ENCODE results near the gene MAP1B.

The MAP1B gene

DNA sequence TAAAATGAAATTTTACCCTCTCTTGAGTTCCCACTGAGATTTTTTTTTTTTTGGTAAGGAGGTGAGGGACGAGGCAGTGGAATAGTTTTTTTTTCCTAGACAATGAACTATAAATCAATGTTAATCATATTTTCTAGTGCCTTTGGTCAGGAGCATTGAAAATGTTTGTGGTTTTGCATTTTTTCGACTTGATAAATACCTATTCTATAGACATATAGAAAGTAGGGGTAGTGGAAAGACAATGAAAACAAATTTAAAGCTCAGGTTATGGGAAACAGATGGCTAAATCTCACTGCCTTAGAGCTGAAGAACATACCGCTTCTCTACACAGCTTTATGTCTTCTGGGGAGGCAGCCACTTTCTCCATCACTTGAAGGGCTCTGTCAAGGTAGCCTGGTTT, 118.5 kb downstream of the MAP1B start:
- no peak for DNase-seq (ENCODE audit: low read depth)

DNA sequence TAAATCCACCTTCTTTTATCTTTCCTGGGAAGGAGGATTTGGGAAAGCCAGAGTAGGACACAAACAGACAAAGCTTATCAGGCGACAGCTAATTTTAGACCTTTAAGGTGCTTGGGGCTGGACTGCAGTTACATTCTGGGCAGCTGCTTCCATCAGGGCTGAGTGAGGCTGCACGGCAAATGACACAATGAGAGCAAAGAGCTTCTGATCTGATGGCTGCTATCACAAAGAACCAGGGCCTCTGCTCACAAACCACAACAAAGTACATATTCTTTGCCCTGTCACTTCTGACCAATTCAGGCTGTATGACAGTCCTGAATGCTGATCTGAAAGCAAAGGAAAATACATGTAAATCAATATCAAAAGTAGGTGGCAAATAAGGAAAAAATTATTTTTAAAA, 119.7 kb downstream of the MAP1B start:
- no peak for DNase-seq (ENCODE audit: low read depth)

DNA sequence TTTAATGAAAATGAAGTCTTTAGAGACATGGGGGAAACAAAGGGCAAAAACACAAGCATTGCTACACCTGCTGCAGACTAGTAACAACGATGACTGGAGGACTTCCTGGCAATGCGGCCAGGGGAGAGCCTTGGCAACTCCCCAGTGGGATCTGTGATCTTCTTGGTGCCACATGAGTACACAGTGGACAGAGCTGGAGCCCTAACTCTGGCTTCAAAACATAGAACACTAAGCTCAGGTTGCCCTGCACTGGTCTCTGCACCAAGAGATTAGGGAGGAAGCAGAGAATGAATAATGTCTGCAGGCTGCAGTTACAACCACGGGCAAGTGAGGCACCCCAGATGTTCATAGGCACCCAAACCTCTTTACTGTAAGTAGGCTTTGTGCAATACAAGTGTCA, 121.7 kb downstream of the MAP1B start:
- DNase-seq (ENCODE audit: low read depth): no peak

DNA sequence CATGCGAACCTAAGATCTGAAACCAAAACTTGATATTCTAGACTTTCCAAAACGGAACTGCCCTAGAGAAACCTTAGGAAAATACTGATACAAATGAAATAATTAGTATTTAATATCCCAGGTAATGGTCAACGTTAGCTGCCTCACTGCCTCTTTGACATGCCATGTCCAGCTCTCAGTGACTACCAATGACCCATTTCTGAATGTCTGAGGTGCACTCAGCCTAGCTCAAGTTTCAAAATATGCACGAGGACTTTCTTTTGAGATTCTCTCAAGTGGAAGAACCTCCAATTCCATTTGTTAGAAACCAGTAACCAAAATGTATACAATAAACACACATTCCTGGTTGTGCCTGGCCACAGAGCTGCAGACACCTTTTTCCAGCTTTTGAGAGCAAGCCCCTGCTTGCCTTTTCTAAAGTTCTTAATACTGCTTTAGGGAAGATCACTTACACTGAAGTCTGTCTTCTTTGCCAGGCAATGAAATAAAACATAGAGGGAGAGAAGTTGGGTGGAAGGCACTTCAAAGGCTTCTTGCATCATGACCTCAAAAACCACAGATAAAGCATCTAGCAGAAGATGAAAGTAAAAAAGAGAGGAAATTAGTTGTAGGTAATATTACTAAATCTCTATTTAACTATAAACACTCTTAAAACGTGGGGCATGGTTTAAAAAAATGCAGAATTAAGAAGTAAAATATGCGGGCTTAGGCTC, 124.9 kb downstream of the MAP1B start:
- DNase-seq (ENCODE audit: low read depth): no peak

DNA sequence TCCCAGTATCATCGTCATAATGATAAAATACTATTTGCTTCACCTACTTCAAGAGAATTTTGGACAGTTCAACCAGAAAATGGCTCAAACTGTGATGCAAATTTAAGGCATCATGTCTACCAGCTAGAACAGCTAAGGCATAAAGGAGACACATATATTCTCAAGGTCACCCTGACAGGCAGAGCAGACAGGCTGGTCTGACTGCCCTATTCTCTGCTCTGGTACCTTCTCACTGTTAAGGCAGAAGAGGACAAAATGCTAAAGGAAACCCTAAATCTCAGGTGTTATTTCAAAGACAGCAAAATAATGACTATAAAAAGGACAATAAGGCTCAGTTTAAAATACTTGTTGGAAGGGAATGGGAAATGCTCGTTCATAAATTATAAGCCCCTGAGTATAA, 125.6 kb downstream of the MAP1B start:
- no peak for DNase-seq (ENCODE audit: low read depth)

DNA sequence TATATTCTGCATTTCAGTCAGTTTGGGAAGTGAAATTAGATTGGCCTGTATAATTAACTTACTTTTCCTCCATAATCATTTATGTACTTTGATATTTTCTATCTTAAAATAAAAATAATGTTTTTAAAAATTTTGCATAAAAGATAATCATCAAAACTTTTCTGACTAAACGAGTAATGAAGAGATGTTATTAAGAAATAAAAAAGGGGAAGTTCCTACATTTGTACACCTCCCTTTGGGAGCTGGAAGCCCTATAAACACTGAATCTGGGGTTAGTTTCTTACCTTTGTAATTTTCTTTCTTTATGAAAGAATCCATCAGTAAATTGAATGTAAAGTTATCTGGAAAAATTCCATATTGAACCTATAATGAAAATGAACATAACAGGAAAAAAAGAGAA, 126.6 kb downstream of the MAP1B start:
- DNase-seq (ENCODE audit: low read depth): no peak

DNA sequence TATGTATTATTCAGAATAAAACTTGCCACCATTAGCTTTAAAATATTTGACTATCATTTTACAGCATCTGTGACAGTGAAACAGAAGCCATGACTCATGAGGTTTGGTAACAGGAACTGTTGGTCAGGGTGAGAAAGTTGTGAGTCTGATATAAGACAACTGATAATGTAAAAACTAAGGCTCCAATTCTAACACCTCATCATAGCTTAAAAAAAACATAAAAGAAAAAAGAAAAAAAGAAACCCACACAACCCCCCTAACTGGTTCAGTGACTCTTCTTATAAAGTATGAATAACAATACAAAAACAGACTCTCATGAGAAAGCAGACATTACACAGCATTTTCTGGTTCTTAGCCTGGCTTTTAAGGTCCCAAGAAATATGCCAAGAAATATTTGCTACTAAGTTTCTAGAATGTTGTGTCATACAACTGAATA, 127.0 kb downstream of the MAP1B start:
- DNase-seq (ENCODE audit: low read depth): no peak

DNA sequence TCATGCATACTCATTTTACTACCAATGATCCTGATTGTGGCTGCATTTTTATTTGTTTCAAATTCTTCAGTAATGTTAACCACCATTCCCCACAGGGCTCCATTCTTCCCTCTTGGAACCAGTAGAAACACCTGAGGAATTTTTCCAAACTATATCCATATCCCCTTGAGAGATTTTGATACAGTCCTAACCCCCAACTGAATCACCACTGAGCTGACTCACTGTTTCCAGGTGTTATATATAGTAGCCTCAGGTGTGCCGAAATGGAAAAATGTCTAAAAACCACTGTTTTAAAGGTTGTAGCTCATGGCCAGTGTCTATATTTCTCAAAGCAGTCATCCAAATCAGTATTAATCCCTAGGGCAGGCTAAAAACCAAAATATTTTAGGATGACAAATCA, 127.6 kb downstream of the MAP1B start:
- DNase-seq (ENCODE audit: low read depth): no peak

DNA sequence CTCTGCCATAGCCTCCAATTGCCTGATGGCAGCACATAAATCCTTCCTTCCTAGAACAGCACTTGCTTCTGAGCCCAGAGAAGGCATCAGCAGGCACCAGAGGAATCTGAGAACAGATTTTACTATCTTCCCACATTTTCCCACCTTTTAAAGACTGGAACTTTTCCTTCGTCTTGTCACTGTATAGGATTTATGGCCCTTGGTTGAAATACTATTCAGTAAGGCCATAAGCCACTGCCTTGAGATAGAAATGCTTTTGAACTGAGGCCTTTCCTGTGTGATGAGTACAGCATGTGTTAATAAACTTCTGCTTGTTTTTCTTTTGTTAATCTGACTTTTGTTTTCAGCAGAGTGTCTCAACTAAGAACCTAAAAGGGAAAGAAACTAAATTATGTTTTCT, 128.4 kb downstream of the MAP1B start:
- no peak for DNase-seq (ENCODE audit: low read depth)

DNA sequence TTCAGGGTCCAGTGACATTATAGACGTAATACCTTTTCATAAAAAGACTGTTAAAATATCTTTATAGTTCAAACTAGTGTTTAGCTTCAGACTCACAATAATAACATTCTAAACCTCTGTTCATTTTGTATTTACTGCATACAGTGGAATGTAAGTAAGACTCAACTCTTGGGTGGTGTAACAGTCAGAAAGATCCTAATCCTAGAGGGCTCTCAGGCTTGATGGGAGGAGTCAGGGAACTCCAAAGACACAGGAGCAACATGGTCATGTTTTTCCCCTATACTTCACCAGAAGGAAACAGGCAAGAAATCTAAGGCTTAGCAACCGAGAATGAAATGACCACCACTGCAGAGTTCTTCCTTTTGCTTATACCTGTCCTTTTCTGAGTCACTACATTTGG, 130.1 kb downstream of the MAP1B start:
- no peak for DNase-seq (ENCODE audit: low read depth)

DNA sequence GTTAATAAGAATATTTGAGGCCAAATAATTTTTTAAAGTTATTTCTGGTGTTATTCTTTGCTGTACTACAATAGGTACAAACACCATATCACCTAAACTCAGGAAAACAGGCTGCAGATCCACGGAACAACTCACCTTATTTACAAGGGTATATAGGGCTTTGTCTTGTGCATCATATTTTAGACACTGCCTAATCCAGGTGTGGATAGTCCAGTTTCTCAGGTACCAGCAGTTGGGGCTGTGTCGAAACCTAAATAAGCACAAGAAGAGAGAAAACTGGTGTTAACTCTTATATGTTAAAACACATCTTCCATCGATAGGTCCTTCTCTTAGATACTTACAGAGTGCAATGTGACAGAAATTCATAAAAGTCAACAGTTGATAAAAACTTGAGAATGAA, 130.6 kb downstream of the MAP1B start:
- DNase-seq (ENCODE audit: low read depth): no peak

DNA sequence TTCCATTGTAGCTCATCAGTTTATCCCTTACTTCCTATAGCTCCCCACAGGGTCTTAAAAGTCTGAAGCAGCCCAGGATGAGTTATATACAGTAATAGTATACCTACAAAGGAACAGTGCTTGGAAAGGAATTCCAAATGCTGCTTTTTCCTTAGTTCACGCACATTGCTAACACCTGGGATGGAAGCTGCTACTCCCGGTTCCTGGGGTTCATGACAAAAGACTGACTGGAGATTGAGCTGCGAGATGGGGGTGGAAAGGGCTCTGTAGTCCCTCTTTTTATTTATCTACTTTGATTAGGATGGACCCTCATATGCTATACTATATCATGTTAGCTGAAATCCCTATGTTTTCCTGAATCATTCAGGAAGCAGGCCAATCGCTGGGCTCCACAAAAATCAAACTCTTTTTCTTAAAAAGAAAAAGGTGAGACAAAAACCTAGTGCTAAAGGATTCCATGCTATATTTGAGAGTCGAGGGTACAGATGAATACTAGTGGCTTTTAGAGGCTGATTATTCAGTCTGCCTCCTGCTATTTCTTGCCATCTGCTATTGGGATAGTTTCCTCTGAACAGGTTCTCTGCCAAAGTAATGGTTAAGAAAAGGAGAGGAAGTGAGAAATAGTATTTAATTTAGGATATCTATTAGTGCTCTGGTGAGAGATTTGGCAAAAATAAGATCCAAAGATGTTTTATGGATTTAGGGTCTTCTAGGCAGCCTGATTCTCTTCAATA, 131.6 kb downstream of the MAP1B start:
- no peak for DNase-seq (ENCODE audit: low read depth)

DNA sequence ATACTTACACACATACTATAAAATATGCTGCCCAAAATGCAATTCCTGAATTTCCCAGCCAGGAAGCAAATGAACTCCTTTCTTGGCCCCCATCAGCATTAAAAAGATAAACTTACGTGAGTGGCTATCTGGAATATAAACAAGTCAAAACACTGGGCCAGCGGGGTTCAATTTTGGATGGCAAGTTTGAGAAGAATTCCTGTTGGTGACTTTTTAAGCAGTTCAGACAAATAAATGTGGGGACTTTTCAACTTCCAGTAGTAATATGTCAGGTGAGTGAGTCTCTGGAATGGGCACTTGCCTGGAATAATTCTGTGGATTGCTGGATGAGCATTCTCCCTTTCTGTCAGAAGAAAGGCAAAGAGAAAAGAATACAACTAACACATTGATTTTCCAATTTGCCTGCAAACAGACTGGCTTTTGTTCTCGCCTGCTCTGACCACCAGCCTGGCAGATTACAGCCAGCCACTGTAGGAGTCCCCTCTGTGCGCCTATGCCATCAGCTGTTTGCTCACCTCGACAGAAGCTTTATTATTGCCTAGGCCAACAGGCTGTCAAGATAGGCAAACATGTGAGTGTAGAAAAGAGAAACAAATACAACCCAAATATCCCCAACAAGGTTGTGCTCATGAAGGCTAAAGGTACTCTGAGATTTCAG, 134.2 kb downstream of the MAP1B start:
- no peak for DNase-seq (ENCODE audit: low read depth)

DNA sequence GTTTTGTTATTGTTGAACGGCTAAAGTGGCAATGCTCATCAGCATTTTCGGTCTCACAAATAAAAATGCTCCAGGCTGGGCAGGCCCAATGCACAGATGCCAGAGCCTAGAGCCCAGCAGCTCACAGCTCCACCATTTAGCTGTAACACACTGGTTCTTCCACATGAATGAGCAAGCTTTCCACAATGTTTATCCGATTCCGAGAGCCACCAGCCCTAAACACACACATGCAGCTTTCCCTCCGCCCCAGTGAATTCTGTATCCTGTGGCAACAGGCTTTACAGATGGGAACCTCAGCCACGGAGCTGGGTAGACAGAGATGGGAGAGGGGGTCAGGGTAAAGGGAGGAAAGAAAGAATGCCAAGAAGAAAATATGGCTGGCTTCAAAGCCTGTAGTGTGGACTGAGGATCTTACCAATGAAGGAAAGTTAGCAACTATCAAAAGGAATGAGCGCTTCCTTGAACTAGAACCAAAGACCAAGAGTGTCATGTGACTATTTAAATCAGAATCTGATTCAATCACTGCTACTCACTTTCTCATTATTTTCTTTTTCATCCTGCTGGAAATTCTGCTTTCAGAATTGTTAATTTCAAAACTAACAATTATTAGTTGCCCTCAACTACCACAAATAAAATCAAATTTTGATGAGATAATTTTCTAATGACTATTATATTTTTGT, 135.7 kb downstream of the MAP1B start:
- no peak for DNase-seq (ENCODE audit: low read depth)

DNA sequence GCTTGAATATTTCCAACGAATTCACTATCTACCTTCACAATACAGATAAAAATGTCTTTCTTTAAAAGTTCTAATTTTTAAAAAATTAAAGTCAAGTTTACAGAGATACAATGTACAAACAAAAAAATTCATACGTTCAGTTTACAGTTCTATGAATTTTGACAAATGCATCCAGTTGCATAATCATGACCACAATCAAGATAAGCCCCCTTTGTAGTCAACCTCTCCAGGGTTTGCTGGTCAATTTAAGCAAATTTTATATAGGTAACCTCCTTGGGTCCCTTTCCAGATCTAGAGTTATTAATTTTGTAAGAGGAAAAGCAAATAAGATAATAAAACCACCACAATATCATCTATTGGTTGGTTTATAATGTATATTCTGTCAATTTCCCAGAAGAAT, 136.4 kb downstream of the MAP1B start:
- no peak for DNase-seq (ENCODE audit: low read depth)

DNA sequence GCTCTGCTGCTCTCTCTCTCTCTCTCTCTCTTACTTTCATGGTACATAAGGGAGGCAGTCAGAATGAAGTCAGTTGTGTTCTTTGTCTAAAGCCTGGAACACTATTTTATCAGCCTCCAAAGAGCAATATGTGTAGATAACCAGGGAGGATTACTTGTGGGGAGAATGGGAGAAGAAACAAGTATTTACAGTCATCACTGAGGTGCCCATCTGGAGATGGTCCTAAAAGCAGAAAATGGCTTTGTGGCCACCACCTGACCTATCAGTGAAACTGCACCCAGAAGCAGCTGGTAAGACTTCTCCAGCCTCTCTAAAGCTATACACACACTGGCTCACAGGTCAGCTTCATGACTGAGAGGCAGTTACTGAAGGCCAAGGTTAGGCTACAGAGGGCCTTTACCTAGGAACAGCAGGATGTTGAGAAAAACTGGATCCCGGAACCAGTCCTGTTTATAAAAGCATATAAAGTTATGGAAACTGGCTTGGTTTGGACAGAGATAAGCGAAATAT, 137.6 kb downstream of the MAP1B start:
- no peak for DNase-seq (ENCODE audit: low read depth)

DNA sequence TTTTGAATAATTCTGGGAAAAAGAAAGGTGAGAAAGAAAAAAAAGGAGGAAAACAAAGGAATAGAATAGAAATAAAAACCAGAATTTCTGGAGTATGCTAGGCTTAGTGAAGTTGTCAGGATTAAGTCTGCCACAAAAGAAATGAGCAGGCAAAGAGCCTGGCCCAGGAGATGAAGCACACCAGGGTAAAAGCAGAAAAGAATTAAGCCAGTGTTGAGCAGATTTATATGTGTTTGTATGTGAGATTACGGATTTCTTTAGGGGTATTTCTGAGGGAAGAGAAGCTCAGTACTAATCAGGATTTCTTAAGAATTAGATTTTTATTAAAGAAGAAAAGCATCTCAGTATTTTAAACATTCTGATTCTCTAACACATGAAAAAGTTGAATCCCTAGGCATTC, 138.3 kb downstream of the MAP1B start:
- DNase-seq (ENCODE audit: low read depth): no peak

DNA sequence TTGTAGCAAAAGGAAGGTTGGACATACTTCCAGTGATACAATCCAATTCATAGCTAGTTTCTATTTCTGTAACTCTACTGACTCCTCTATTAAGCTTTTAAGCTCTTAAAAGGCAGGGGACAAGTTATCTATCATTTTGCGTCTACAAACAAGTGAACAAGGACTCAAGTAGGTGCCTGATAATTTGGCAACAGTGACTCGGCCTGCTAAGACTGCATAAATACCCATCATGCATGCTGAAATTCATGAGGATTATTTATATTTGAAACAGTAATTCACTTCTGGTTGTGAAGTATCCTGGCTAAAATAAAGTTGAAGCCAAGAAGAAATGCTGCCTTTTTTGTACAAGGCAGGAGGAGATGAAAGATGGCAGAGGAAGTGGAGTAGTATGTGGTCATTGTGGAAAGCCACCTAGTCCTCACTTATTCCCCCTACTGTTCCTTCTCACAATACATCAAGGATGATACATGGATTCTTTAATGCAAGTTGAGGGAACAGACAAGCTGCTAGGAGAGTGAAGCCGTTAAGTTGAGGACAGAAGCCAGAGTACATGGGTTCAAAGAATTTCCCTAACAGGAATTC, 138.8 kb downstream of the MAP1B start:
- no peak for DNase-seq (ENCODE audit: low read depth)

DNA sequence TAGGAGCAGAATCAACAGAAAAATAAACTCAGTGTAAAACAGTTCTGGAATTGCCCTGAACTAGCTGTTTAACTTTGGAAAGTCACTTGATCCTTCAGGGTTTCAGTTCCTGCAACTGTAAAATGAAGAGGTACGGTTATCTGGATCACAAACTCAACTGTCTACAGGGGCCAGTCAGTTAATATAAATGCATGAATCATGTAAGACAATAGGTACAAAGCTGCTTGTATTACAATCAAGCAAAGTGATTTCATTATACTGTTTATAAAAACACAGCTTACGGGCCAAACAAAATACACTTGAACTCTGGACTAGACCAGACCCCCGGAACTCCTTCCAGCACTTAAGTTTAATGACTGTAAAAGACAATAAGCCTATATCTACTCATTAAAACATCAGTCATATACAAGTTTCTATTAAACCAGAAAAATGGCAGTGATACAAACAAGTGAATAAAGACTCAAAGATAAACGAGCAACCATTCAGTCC, 139.7 kb downstream of the MAP1B start:
- DNase-seq (ENCODE audit: low read depth): no peak

DNA sequence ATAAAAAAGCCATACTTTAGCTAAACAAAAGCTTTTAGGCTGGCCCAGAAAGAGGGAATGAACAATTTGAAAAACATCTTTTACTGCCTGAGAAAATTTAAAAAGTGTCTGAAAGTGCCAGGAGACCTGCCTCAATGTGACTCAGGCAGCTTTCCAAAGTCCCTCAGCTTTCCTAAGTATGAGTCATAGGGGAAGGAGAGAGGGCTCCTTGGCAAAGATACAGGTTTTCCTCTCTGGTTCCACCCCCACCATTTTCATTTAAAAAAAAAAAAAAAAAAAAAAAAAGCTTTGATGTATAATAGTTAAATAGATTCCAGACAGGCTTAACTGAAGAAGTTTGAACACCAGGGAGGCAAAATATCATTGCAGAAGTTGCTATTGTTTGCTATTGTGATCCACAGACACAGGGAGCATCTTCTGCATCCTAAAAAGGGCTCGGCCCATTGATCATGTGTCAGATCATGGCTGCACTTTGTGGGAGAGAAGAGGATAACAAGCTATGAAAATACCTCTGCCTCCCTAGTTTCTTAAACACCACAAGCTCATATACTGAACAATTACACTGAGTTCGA, 141.2 kb downstream of the MAP1B start:
- DNase-seq (ENCODE audit: low read depth): no peak

DNA sequence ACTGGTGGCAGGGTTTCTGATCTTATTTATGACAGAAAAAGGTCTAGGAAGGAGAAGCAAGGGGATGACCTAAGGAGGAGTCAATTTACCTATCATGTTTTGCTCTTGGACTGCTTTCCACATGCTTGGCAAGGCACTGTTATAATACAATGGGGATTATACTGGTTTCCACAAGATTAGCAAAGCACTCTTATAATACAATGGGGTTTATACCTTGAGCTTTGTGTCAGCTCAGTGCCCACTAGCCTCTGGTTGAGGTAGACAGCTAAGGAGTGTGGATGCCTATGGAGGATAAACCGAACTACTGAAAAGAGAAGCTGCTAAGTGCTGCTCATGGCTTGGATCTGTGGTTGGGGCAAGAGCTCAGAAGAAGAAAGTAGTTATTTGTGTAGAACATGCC, 144.1 kb downstream of the MAP1B start:
- no peak for DNase-seq (ENCODE audit: low read depth)

DNA sequence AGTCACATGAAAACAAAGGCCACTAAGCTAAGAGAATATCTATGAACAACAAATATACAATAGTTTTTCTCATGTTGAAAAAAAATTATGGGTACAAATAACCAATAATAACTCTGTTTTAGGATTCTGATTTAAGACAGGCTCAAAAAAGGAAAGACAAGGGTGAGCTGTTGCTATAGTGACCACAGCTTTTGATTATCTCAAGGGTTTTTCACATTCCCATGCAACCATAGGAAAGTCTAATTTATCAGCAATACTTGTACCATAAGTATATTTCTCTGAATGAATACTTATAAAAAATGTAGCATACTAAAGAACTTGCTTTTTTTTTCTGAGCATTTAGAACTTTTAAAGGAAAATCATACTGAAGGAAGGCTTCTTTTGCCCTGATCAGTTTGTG, 144.7 kb downstream of the MAP1B start:
- no peak for DNase-seq (ENCODE audit: low read depth)
